Retinal pigment epithelial cell (primary cell): ENCODE data around the gene CAPZA1.

ENCODE experiments used
- DNase-seq: peaks from one replicate; pipeline ENCODE4 v3.0.0-alpha.2; 2010; ENCODE audit warnings: low read depth
- H3K4me3 ChIP-seq: 2 replicates; pipeline ENCODE4 v1.5.1; 2011; ENCODE audit warnings: mild to moderate bottlenecking, low read length, control low read depth, moderate library complexity
- CTCF ChIP-seq: conservative IDR thresholded peaks from 2 replicates; pipeline ENCODE4 v1.5.1; 2011; ENCODE audit warnings: low read depth, low read length, control low read depth, inconsistent platforms

The CAPZA1 gene

GRCh38 chr1:112675728-112676381 lies 56.2 kb downstream of the CAPZA1 start:
- peak overlapping the region; percentile 89 for H3K4me3 ChIP-seq
- no peak for DNase-seq
- no peak for TF ChIP-seq CTCF

- TF ChIP-seq CTCF = no peak
- no peak overlapping the region for H3K4me3 ChIP-seq
- DNase-seq = no peak
Observed at GRCh38 chr1:112676543-112676942, 56.9 kb downstream of the CAPZA1 start.

- no peak for TF ChIP-seq CTCF
- H3K4me3 ChIP-seq = no peak overlapping the region
- no peak for DNase-seq
Observed at GRCh38 chr1:112677501-112677900, 57.9 kb downstream of the CAPZA1 start.

GRCh38 chr1:112678605-112679004 lies 59.0 kb downstream of the CAPZA1 start:
- no peak for TF ChIP-seq CTCF
- H3K4me3 ChIP-seq = no peak overlapping the region
- no peak for DNase-seq

- DNase-seq = no peak
- no peak for TF ChIP-seq CTCF
- no peak overlapping the region for H3K4me3 ChIP-seq
Observed at GRCh38 chr1:112685913-112686312, 66.3 kb downstream of the CAPZA1 start.

GRCh38 chr1:112686417-112686816 lies 66.8 kb downstream of the CAPZA1 start:
- no peak overlapping the region for H3K4me3 ChIP-seq
- no peak for TF ChIP-seq CTCF
- DNase-seq = no peak

GRCh38 chr1:112686835-112687234 lies 67.2 kb downstream of the CAPZA1 start:
- no peak overlapping the region for H3K4me3 ChIP-seq
- no peak for DNase-seq
- no peak for TF ChIP-seq CTCF
